Activated T-helper 1 cell treated with anti-CD3 and anti-CD28 coated beads, Interleukin-12 subunit alpha, Interleukin-12 subunit beta, Interleukin-2, Interleukin-4 antibody, amounts not matched to agents 30 ng/mL and 10 ng/mL and 1 ng/mL, durations not matched to agents 14 hours and 24 hours and 36 hours (primary cell): Measurements from ENCODE around the gene MYL1. TPM values are rescaled to one million over a fixed set of nuclear protein-coding genes. Genes with fewer than 3 reads are reported as not detected.

Experiments used
- DNase-seq: peaks from one replicate; pipeline ENCODE4 v3.0.0; 2021; ENCODE audit warnings: low spot score
- H3K27ac Mint-ChIP-seq: one replicate; pipeline ENCODE4 v1.8.0; 2021; ENCODE audit warnings: mild to moderate bottlenecking, mixed read lengths
- H3K27me3 Mint-ChIP-seq: one replicate; pipeline ENCODE4 v1.8.0; 2022; ENCODE audit warnings: mild to moderate bottlenecking, moderate library complexity, mixed read lengths; ENCODE audit not compliant: insufficient read depth
- H3K36me3 Mint-ChIP-seq: one replicate; pipeline ENCODE4 v1.8.0; 2021; ENCODE audit warnings: low read depth, mixed read lengths
- H3K4me1 Mint-ChIP-seq: one replicate; pipeline ENCODE4 v1.8.0; 2021; ENCODE audit warnings: low read depth, mixed read lengths
- H3K4me3 Mint-ChIP-seq: one replicate; pipeline ENCODE4 v1.8.0; 2021; ENCODE audit warnings: mild to moderate bottlenecking, moderate library complexity, mixed read lengths
- H3K9me3 Mint-ChIP-seq: one replicate; pipeline ENCODE4 v1.8.0; 2021; ENCODE audit warnings: mixed read lengths
- intact Hi-C: fragments of 100-400 bp; cut with micrococcal nuclease; formaldehyde crosslinking; loops from one replicate; pipeline ENCODE4 v1.15.1; 2024
- total RNA-seq: library from RNA; stranded (reverse); gene quantifications from 2 replicates; pipeline ENCODE4 v1.2.3, GENCODE V29; 2022

MYL1 gene
- not detected in 2 replicates for total RNA-seq

GRCh38 chr2:210315015-210315788, at the start of gene MYL1:
Gene MYL1 (minus strand): TSS chr2:210315174. CDS start chr2:210315042, 132 bp downstream.
- H3K9me3 Mint-ChIP-seq, result no peaks in the 10 kb centered on the region
- H3K27me3 Mint-ChIP-seq, result no peaks in the 10 kb centered on the region
- intact Hi-C loops, result no loop called here
- no peak within 1 kb of the TSS for H3K27ac Mint-ChIP-seq
- H3K4me3 Mint-ChIP-seq, result no peak within 1 kb of the TSS
- H3K36me3 Mint-ChIP-seq, result no peaks in the 10 kb centered on the region
- no peaks in the 10 kb centered on the region for H3K4me1 Mint-ChIP-seq
- no peak for DNase-seq

- no peak overlapping the region for H3K27ac Mint-ChIP-seq
- no peaks in the 10 kb centered on the region for H3K27me3 Mint-ChIP-seq
- no peak overlapping the region for H3K4me3 Mint-ChIP-seq
- no peak for DNase-seq
- no peaks in the 10 kb centered on the region for H3K36me3 Mint-ChIP-seq
- intact Hi-C loops, result no loop called here
- H3K9me3 Mint-ChIP-seq, result no peaks in the 10 kb centered on the region
- H3K4me1 Mint-ChIP-seq, result no peaks in the 10 kb centered on the region
Observed at GRCh38 chr2:210363876-210364275, 48.9 kb upstream of the MYL1 start.

- H3K27ac Mint-ChIP-seq, result no peak overlapping the region
- H3K9me3 Mint-ChIP-seq, result no peaks in the 10 kb centered on the region
- H3K36me3 Mint-ChIP-seq, result no peaks in the 10 kb centered on the region
- H3K4me3 Mint-ChIP-seq, result no peak overlapping the region
- intact Hi-C loops, result no loop called here
- H3K27me3 Mint-ChIP-seq, result no peaks in the 10 kb centered on the region
- H3K4me1 Mint-ChIP-seq, result no peaks in the 10 kb centered on the region
- DNase-seq, result no peak
Observed at GRCh38 chr2:210363261-210363660, 48.3 kb upstream of the MYL1 start.

GRCh38 chr2:210360412-210360811, 45.4 kb upstream of the MYL1 start:
- no peak for DNase-seq
- Mint-ChIP-seq H3K36me3 (no peaks in the 10 kb centered on the region), H3K27ac (no peak overlapping the region), H3K9me3 (no peaks in the 10 kb centered on the region), H3K4me3 (no peak overlapping the region), H3K4me1 (no peaks in the 10 kb centered on the region), H3K27me3 (no peaks in the 10 kb centered on the region)
- intact Hi-C loops, result no loop called here

GRCh38 chr2:210356944-210357343, 42.0 kb upstream of the MYL1 start:
- no peaks in the 10 kb centered on the region for H3K36me3 Mint-ChIP-seq
- no peak for DNase-seq
- H3K4me3 Mint-ChIP-seq, result no peak overlapping the region
- no peaks in the 10 kb centered on the region for H3K27me3 Mint-ChIP-seq
- no peaks in the 10 kb centered on the region for H3K9me3 Mint-ChIP-seq
- H3K4me1 Mint-ChIP-seq, result no peaks in the 10 kb centered on the region
- intact Hi-C loops, result no loop called here
- H3K27ac Mint-ChIP-seq, result no peak overlapping the region

- H3K4me3 Mint-ChIP-seq, result no peak overlapping the region
- intact Hi-C loops, result no loop called here
Observed at GRCh38 chr2:210337159-210337558, 22.2 kb upstream of the MYL1 start.

GRCh38 chr2:210324906-210325305, 9.9 kb upstream of the MYL1 start:
- Mint-ChIP-seq H3K9me3 (no peaks in the 10 kb centered on the region), H3K36me3 (no peaks in the 10 kb centered on the region), H3K27me3 (no peaks in the 10 kb centered on the region), H3K4me1 (no peaks in the 10 kb centered on the region), H3K4me3 (no peak overlapping the region), H3K27ac (no peak overlapping the region)
- no peak for DNase-seq
- intact Hi-C loops, result no loop called here

More at GRCh38 chr2:210337159-210337558, 22.2 kb upstream of the MYL1 start:
- Mint-ChIP-seq H3K27ac (no peak overlapping the region), H3K36me3 (no peaks in the 10 kb centered on the region), H3K4me1 (no peaks in the 10 kb centered on the region), H3K9me3 (no peaks in the 10 kb centered on the region), H3K27me3 (no peaks in the 10 kb centered on the region)
- DNase-seq, result no peak

- Mint-ChIP-seq H3K4me3 (no peak overlapping the region), H3K36me3 (no peaks in the 10 kb centered on the region), H3K9me3 (no peaks in the 10 kb centered on the region), H3K27me3 (no peaks in the 10 kb centered on the region), H3K4me1 (no peaks in the 10 kb centered on the region), H3K27ac (no peak overlapping the region)
- no peak for DNase-seq
- intact Hi-C loops, result no loop called here
Observed at GRCh38 chr2:210324458-210324857, 9.5 kb upstream of the MYL1 start.

GRCh38 chr2:210323003-210323402, 8.0 kb upstream of the MYL1 start:
- Mint-ChIP-seq H3K36me3 (no peaks in the 10 kb centered on the region), H3K4me1 (no peaks in the 10 kb centered on the region), H3K9me3 (no peaks in the 10 kb centered on the region), H3K27ac (no peak overlapping the region), H3K27me3 (no peaks in the 10 kb centered on the region), H3K4me3 (no peak overlapping the region)
- intact Hi-C loops, result no loop called here
- no peak for DNase-seq

GRCh38 chr2:210318891-210319290, 3.9 kb upstream of the MYL1 start:
- Mint-ChIP-seq H3K4me3 (no peak overlapping the region), H3K9me3 (no peaks in the 10 kb centered on the region), H3K27me3 (no peaks in the 10 kb centered on the region), H3K36me3 (no peaks in the 10 kb centered on the region), H3K4me1 (no peaks in the 10 kb centered on the region), H3K27ac (no peak overlapping the region)
- no peak for DNase-seq
- intact Hi-C loops, result no loop called here

GRCh38 chr2:210318486-210318885, 3.5 kb upstream of the MYL1 start:
- H3K27ac Mint-ChIP-seq, result no peak overlapping the region
- H3K36me3 Mint-ChIP-seq, result no peaks in the 10 kb centered on the region
- no peak for DNase-seq
- no peak overlapping the region for H3K4me3 Mint-ChIP-seq
- no peaks in the 10 kb centered on the region for H3K9me3 Mint-ChIP-seq
- H3K27me3 Mint-ChIP-seq, result no peaks in the 10 kb centered on the region
- intact Hi-C loops, result no loop called here
- no peaks in the 10 kb centered on the region for H3K4me1 Mint-ChIP-seq

- DNase-seq, result no peak
- no peak overlapping the region for H3K4me3 Mint-ChIP-seq
- no peaks in the 10 kb centered on the region for H3K4me1 Mint-ChIP-seq
- no peak overlapping the region for H3K27ac Mint-ChIP-seq
- intact Hi-C loops, result no loop called here
- no peaks in the 10 kb centered on the region for H3K9me3 Mint-ChIP-seq
- H3K27me3 Mint-ChIP-seq, result no peaks in the 10 kb centered on the region
- H3K36me3 Mint-ChIP-seq, result no peaks in the 10 kb centered on the region
Observed at GRCh38 chr2:210310550-210310949, 4.4 kb downstream of the MYL1 start.

GRCh38 chr2:210309548-210310233, 5.3 kb downstream of the MYL1 start:
- Mint-ChIP-seq H3K36me3 (no peaks in the 10 kb centered on the region), H3K9me3 (no peaks in the 10 kb centered on the region), H3K27ac (no peak overlapping the region), H3K4me3 (no peak overlapping the region), H3K27me3 (no peaks in the 10 kb centered on the region), H3K4me1 (no peaks in the 10 kb centered on the region)
- intact Hi-C loops, result no loop called here
- DNase-seq, result no peak
